Central memory CD8-positive, alpha-beta T cell (primary cell): Measurements from ENCODE around the gene RAB7A.
A peak's percentile ranks its signal among the peaks of the same experiment; 100 is the strongest.

Experiments used
- ATAC-seq: fragments of 150-1000 bp; cut with Tn5 transposase; replicated peaks from 2 replicates; pipeline ENCODE4 v1.10.0; 2022; ENCODE audit warnings: mild to moderate bottlenecking, moderate FRiP score, moderate number of reproducible peaks; ENCODE audit not compliant: poor library complexity, severe bottlenecking; ENCODE audit errors: extremely low read depth
- DNase-seq, 2 donors: peaks; one replicate each; pipeline ENCODE4 v3.0.0; 2021; ENCODE audit warnings: low spot score in 2 of 2
- H3K27ac Mint-ChIP-seq: one replicate; pipeline ENCODE4 v1.8.0; 2022; ENCODE audit warnings: low read depth, mild to moderate bottlenecking, moderate library complexity, mixed read lengths
- H3K27me3 Mint-ChIP-seq: one replicate; pipeline ENCODE4 v1.8.0; 2022; ENCODE audit warnings: mixed read lengths
- H3K36me3 Mint-ChIP-seq: one replicate; pipeline ENCODE4 v1.8.0; 2022; ENCODE audit warnings: mild to moderate bottlenecking, moderate library complexity, mixed read lengths; ENCODE audit not compliant: insufficient read depth
- H3K4me1 Mint-ChIP-seq: one replicate; pipeline ENCODE4 v1.8.0; 2022; ENCODE audit warnings: mixed read lengths
- H3K4me3 Mint-ChIP-seq: one replicate; pipeline ENCODE4 v1.8.0; 2022; ENCODE audit warnings: mild to moderate bottlenecking, moderate library complexity, mixed read lengths
- H3K9me3 Mint-ChIP-seq: one replicate; pipeline ENCODE4 v1.8.0; 2022; ENCODE audit warnings: mixed read lengths

The RAB7A gene

GRCh38 chr3:128787256-128788253 lies 61.6 kb downstream of the RAB7A start:
- peak overlapping the region; percentile 85 for H3K27ac Mint-ChIP-seq
- no peak for DNase-seq
- peaks cover 67% of the 10 kb centered on the region for H3K4me1 Mint-ChIP-seq
- H3K9me3 Mint-ChIP-seq = no peaks in the 10 kb centered on the region
- H3K4me3 Mint-ChIP-seq = peak overlapping the region; percentile 79
- H3K36me3 Mint-ChIP-seq = no peaks in the 10 kb centered on the region
- no peaks in the 10 kb centered on the region for H3K27me3 Mint-ChIP-seq
- peak; percentile 68 for ATAC-seq

GRCh38 chr3:128788268-128788869 lies 62.4 kb downstream of the RAB7A start:
- Mint-ChIP-seq H3K4me3 (peak overlapping the region; percentile 79), H3K36me3 (peaks cover 3% of the 10 kb centered on the region), H3K27ac (peak overlapping the region; percentile 85), H3K27me3 (no peaks in the 10 kb centered on the region), H3K9me3 (no peaks in the 10 kb centered on the region), H3K4me1 (peaks cover 61% of the 10 kb centered on the region)
- ATAC-seq = no peak
- no peak for DNase-seq

GRCh38 chr3:128794067-128794768 lies 68.2 kb downstream of the RAB7A start:
- Mint-ChIP-seq H3K27me3 (no peaks in the 10 kb centered on the region), H3K4me1 (peaks cover 28% of the 10 kb centered on the region), H3K36me3 (peaks cover 29% of the 10 kb centered on the region), H3K27ac (peak overlapping the region; percentile 52), H3K9me3 (no peaks in the 10 kb centered on the region), H3K4me3 (no peak overlapping the region)
- DNase-seq (no peak), ATAC-seq (no peak)

- peak; percentile 41 to 64 for DNase-seq
- H3K4me3 Mint-ChIP-seq = no peak overlapping the region
Measured at GRCh38 chr3:128794770-128795649, 69.0 kb downstream of the RAB7A start.

GRCh38 chr3:128799653-128800052 lies 73.7 kb downstream of the RAB7A start:
- Mint-ChIP-seq H3K36me3 (peaks cover 43% of the 10 kb centered on the region), H3K4me1 (peaks cover 54% of the 10 kb centered on the region), H3K27me3 (no peaks in the 10 kb centered on the region), H3K4me3 (no peak overlapping the region), H3K27ac (peak overlapping the region; percentile 92), H3K9me3 (no peaks in the 10 kb centered on the region)
- DNase-seq (no peak), ATAC-seq (no peak)

More at GRCh38 chr3:128794770-128795649, 69.0 kb downstream of the RAB7A start:
- peak; percentile 99 for ATAC-seq
- Mint-ChIP-seq H3K27me3 (no peaks in the 10 kb centered on the region), H3K27ac (peak overlapping the region; percentile 52), H3K9me3 (no peaks in the 10 kb centered on the region), H3K36me3 (peaks cover 35% of the 10 kb centered on the region), H3K4me1 (peaks cover 32% of the 10 kb centered on the region)

- H3K27ac Mint-ChIP-seq = peak overlapping the region; percentile 92
- ATAC-seq (no peak), DNase-seq (no peak)
- peaks cover 40% of the 10 kb centered on the region for H3K36me3 Mint-ChIP-seq
- H3K4me3 Mint-ChIP-seq = no peak overlapping the region
- H3K9me3 Mint-ChIP-seq = no peaks in the 10 kb centered on the region
- H3K4me1 Mint-ChIP-seq = peaks cover 53% of the 10 kb centered on the region
- H3K27me3 Mint-ChIP-seq = no peaks in the 10 kb centered on the region
Measured at GRCh38 chr3:128800241-128801187, 74.5 kb downstream of the RAB7A start.

- Mint-ChIP-seq H3K27me3 (no peaks in the 10 kb centered on the region), H3K9me3 (no peaks in the 10 kb centered on the region), H3K4me1 (peaks cover 62% of the 10 kb centered on the region), H3K4me3 (no peak overlapping the region), H3K36me3 (peaks cover 39% of the 10 kb centered on the region), H3K27ac (peak overlapping the region; percentile 92)
- no peak for ATAC-seq
- DNase-seq = no peak
Measured at GRCh38 chr3:128801779-128802380, 75.9 kb downstream of the RAB7A start.

- H3K4me3 Mint-ChIP-seq = peak overlapping the region; percentile 75
- no peak for ATAC-seq
Measured at GRCh38 chr3:128803307-128803706, 77.3 kb downstream of the RAB7A start.

GRCh38 chr3:128804017-128804810 lies 78.2 kb downstream of the RAB7A start:
- DNase-seq (peak in 1 of 2 donors; percentile 48), ATAC-seq (peak; percentile 98)
- Mint-ChIP-seq H3K9me3 (no peaks in the 10 kb centered on the region), H3K27me3 (no peaks in the 10 kb centered on the region), H3K4me3 (peak overlapping the region; percentile 75), H3K4me1 (peaks cover 67% of the 10 kb centered on the region), H3K36me3 (peaks cover 35% of the 10 kb centered on the region), H3K27ac (peak overlapping the region; percentile 92)

More at GRCh38 chr3:128803307-128803706, 77.3 kb downstream of the RAB7A start:
- Mint-ChIP-seq H3K27me3 (no peaks in the 10 kb centered on the region), H3K4me1 (peaks cover 62% of the 10 kb centered on the region), H3K36me3 (peaks cover 37% of the 10 kb centered on the region), H3K27ac (peak overlapping the region; percentile 92), H3K9me3 (no peaks in the 10 kb centered on the region)
- no peak for DNase-seq

GRCh38 chr3:128804811-128805155 lies 78.8 kb downstream of the RAB7A start:
- Mint-ChIP-seq H3K36me3 (peaks cover 34% of the 10 kb centered on the region), H3K27ac (peak overlapping the region; percentile 92), H3K4me1 (peaks cover 67% of the 10 kb centered on the region), H3K9me3 (no peaks in the 10 kb centered on the region), H3K27me3 (no peaks in the 10 kb centered on the region), H3K4me3 (peak overlapping the region; percentile 75)
- DNase-seq = no peak
- ATAC-seq = no peak
